ENCODE results near the gene KIF26B. TPM values are rescaled to one million over a fixed set of nuclear protein-coding genes. Genes with fewer than 3 reads are reported as not detected.

KIF26B gene
- total and polyA plus RNA-seq, 3 experiments from 2014 or later: 0.11 to 0.16 TPM; not detected in 1

DNA sequence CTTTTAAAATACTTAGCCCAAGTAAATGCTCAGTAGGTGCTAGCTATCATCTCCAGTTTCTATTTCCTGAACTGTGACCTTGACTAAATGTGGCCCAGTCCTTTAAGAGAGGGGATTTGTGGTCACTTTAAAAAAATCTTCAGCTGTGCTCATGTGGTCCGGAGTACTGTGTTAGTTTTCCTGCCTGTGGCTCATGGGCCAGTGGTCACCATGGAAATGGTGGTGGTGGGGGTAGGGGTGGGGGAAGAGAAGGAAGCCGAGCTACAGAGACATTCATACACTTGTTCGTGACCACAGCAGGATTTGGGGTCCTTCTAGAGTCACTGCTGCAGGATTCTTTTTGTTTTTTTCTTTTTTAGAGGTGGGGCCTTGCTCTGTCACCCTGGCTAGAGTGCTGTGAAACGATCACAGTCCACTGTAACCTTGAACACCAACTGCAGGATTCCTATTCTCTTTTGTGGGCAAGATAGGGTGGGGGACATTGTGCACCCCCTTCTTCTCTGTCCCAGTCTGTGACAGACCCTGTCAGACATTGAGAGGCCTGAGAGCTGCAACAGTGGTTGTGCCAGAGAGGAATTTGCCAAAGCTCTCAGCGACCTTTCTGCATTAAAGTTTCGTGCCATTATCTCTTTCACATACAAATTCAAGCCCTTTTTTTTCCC, 25.8 kb downstream of the KIF26B start:
- Mint-ChIP-seq H3K27ac (no peak overlapping the region), H3K9me3 (no peaks in the 10 kb centered on the region), H3K4me3 (no peak overlapping the region), H3K36me3 (no peaks in the 10 kb centered on the region), H3K4me1 (no peaks in the 10 kb centered on the region), H3K27me3 (peaks cover 0 to 11% of the 10 kb centered on the region in 2 donors)
- H3K4me3 ChIP-seq (ENCODE audit: low read length): no peak overlapping the region
- DNase-seq: no peak
- no peaks in the 10 kb centered on the region for H3K27me3 ChIP-seq (ENCODE audit: insufficient read depth, low read length, poor library complexity, severe bottlenecking)
- ChIA-PET CTCF (no interaction called here), POLR2A (no interaction called here)
- H3K4me1 ChIP-seq (ENCODE audit: insufficient read depth, low read length): no peaks in the 10 kb centered on the region
- no peaks in the 10 kb centered on the region for H3K9me3 ChIP-seq (ENCODE audit: low read length)
- H3K27ac ChIP-seq (ENCODE audit: low read depth, low read length): no peak overlapping the region
- H3K36me3 ChIP-seq (ENCODE audit: insufficient read depth, low read length): no peaks in the 10 kb centered on the region

DNA sequence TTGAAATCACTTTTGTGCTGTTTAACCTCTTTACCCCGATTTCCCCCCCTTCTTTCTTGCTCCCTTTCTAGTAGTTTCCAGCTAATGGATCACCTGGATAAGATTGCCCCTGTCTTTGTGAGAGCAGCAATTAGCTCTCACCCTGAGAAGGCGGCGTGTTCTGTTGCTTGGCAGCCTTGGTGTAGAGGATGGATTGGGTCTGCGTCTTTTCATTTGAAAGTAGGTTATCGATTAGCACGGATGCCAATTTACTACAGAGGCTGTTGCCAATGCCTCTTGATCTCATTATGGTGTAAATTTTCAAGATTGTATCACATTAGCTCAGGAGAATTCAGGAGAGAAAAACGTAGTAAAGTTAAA, 26.4 kb downstream of the KIF26B start:
- H3K4me1 Mint-ChIP-seq: no peaks in the 10 kb centered on the region
- no peak overlapping the region for H3K4me3 Mint-ChIP-seq
- H3K4me1 ChIP-seq (ENCODE audit: insufficient read depth, low read length): no peaks in the 10 kb centered on the region
- no peaks in the 10 kb centered on the region for H3K27me3 ChIP-seq (ENCODE audit: insufficient read depth, low read length, poor library complexity, severe bottlenecking)
- no peaks in the 10 kb centered on the region for H3K9me3 Mint-ChIP-seq
- H3K27ac Mint-ChIP-seq: no peak overlapping the region
- H3K36me3 ChIP-seq (ENCODE audit: insufficient read depth, low read length): no peaks in the 10 kb centered on the region
- H3K9me3 ChIP-seq (ENCODE audit: low read length): no peaks in the 10 kb centered on the region
- ChIA-PET CTCF (interaction anchor here (0.9 kb wide), 1 partner anchor 11 kb away, joined by 3 read pairs; no protein-coding TSS in a partner anchor), POLR2A (no interaction called here)
- no peak for DNase-seq
- no peak overlapping the region for H3K27ac ChIP-seq (ENCODE audit: low read depth, low read length)
- H3K27me3 Mint-ChIP-seq: peaks cover 0 to 11% of the 10 kb centered on the region in 2 donors
- no peaks in the 10 kb centered on the region for H3K36me3 Mint-ChIP-seq
- no peak overlapping the region for H3K4me3 ChIP-seq (ENCODE audit: low read length)

- CTCF ChIA-PET: interaction anchor here (0.9 kb wide), 1 partner anchor 12 kb away, joined by 3 read pairs; no protein-coding TSS in a partner anchor
- H3K4me1 Mint-ChIP-seq: no peaks in the 10 kb centered on the region
These were observed 27.2 kb downstream of the KIF26B start for GRCh38 chr1:245182028-245182427.

DNA sequence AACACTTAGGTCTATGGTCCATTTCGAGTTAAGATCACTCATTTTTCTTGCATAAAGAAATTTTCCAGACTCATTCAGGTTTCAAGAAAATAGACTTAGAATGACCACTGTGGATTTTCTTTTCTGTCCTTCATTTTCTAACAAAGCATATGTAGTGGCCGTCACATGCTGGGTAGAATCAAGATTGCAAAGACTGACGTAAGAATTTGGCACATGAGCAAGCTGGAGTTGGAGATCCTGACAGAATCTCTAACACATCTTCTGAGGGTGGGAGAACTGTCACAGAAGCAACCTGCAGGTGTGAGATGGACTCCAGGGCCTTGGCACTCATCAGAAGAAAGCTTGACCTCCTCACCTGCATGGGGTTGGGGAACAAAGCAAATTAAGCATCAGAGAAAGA, 28.6 kb downstream of the KIF26B start:
- POLR2A ChIA-PET: no interaction called here
- H3K9me3 ChIP-seq (ENCODE audit: low read length): no peaks in the 10 kb centered on the region

More at GRCh38 chr1:245182028-245182427, 27.2 kb downstream of the KIF26B start:
- POLR2A ChIA-PET: no interaction called here
- Mint-ChIP-seq H3K36me3 (no peaks in the 10 kb centered on the region), H3K27ac (no peak overlapping the region), H3K27me3 (peaks cover 0 to 14% of the 10 kb centered on the region in 2 donors), H3K9me3 (no peaks in the 10 kb centered on the region), H3K4me3 (no peak overlapping the region)
- Histone ChIP-seq H3K36me3 (ENCODE audit: insufficient read depth, low read length) (no peaks in the 10 kb centered on the region), H3K27ac (ENCODE audit: low read depth, low read length) (no peak overlapping the region), H3K4me1 (ENCODE audit: insufficient read depth, low read length) (no peaks in the 10 kb centered on the region), H3K4me3 (ENCODE audit: low read length) (no peak overlapping the region), H3K9me3 (ENCODE audit: low read length) (no peaks in the 10 kb centered on the region), H3K27me3 (ENCODE audit: insufficient read depth, low read length, poor library complexity, severe bottlenecking) (no peaks in the 10 kb centered on the region)
- DNase-seq: no peak

GRCh38 chr1:245184779-245185178, 30.0 kb downstream of the KIF26B start:
- H3K9me3 Mint-ChIP-seq: peaks cover 0 to 3% (median 0%) of the 10 kb centered on the region in 5 donors
- peaks cover 1 to 27% of the 10 kb centered on the region in 2 donors for H3K27me3 Mint-ChIP-seq
- H3K36me3 Mint-ChIP-seq: no peaks in the 10 kb centered on the region

More for the DNA sequence above, 28.6 kb downstream of the KIF26B start:
- H3K4me1 Mint-ChIP-seq: no peaks in the 10 kb centered on the region
- Histone ChIP-seq H3K4me3 (ENCODE audit: low read length) (no peak overlapping the region), H3K27me3 (ENCODE audit: insufficient read depth, low read length, poor library complexity, severe bottlenecking) (no peaks in the 10 kb centered on the region), H3K36me3 (ENCODE audit: insufficient read depth, low read length) (no peaks in the 10 kb centered on the region), H3K4me1 (ENCODE audit: insufficient read depth, low read length) (no peaks in the 10 kb centered on the region), H3K27ac (ENCODE audit: low read depth, low read length) (no peak overlapping the region)
- CTCF ChIA-PET: no interaction called here
- no peak overlapping the region for H3K4me3 Mint-ChIP-seq
- no peak for DNase-seq
- no peaks in the 10 kb centered on the region for H3K36me3 Mint-ChIP-seq
- peaks cover 0 to 3% (median 0%) of the 10 kb centered on the region in 5 donors for H3K9me3 Mint-ChIP-seq
- peaks cover 0 to 23% of the 10 kb centered on the region in 2 donors for H3K27me3 Mint-ChIP-seq
- H3K27ac Mint-ChIP-seq: no peak overlapping the region

GRCh38 chr1:245188403-245188802, 33.6 kb downstream of the KIF26B start:
- Histone ChIP-seq H3K27ac (ENCODE audit: low read depth, low read length) (no peak overlapping the region), H3K9me3 (ENCODE audit: low read length) (no peaks in the 10 kb centered on the region), H3K36me3 (ENCODE audit: insufficient read depth, low read length) (no peaks in the 10 kb centered on the region), H3K27me3 (ENCODE audit: insufficient read depth, low read length, poor library complexity, severe bottlenecking) (no peaks in the 10 kb centered on the region), H3K4me1 (ENCODE audit: insufficient read depth, low read length) (no peaks in the 10 kb centered on the region), H3K4me3 (ENCODE audit: low read length) (no peak overlapping the region)
- no peak for DNase-seq
- Mint-ChIP-seq H3K9me3 (peaks cover 0 to 3% (median 0%) of the 10 kb centered on the region in 5 donors), H3K4me1 (no peaks in the 10 kb centered on the region), H3K36me3 (no peaks in the 10 kb centered on the region), H3K4me3 (no peak overlapping the region), H3K27ac (no peak overlapping the region), H3K27me3 (peaks cover 5 to 22% of the 10 kb centered on the region in 2 donors)
- ChIA-PET CTCF (no interaction called here), POLR2A (no interaction called here)

More at GRCh38 chr1:245184779-245185178, 30.0 kb downstream of the KIF26B start:
- Mint-ChIP-seq H3K27ac (no peak overlapping the region), H3K4me3 (no peak overlapping the region), H3K4me1 (no peaks in the 10 kb centered on the region)
- ChIA-PET POLR2A (no interaction called here), CTCF (no interaction called here)
- Histone ChIP-seq H3K4me1 (ENCODE audit: insufficient read depth, low read length) (no peaks in the 10 kb centered on the region), H3K4me3 (ENCODE audit: low read length) (no peak overlapping the region), H3K27ac (ENCODE audit: low read depth, low read length) (no peak overlapping the region), H3K9me3 (ENCODE audit: low read length) (no peaks in the 10 kb centered on the region), H3K27me3 (ENCODE audit: insufficient read depth, low read length, poor library complexity, severe bottlenecking) (no peaks in the 10 kb centered on the region), H3K36me3 (ENCODE audit: insufficient read depth, low read length) (no peaks in the 10 kb centered on the region)
- DNase-seq: no peak

DNA sequence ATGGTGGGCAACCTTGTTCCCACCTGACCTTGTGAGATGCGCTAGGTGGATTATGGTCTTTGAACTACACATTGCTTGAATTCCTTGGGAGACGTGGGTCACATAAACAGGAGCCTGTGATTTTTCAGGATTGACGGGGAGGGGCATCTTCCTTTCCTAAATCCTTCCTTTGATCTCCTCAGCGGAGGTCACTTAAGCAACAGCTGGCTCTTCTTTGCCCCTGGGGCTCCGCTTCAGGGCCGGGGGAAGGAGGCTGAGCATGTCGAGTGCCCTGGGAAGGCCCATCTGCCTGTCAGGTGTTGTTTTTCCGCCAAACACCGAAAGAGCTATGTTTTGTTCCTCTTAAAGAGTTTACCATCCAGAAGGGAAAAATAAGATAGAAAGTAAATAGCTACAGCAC, 40.6 kb downstream of the KIF26B start:
- Histone ChIP-seq H3K4me1 (ENCODE audit: insufficient read depth, low read length) (no peaks in the 10 kb centered on the region), H3K27me3 (ENCODE audit: insufficient read depth, low read length, poor library complexity, severe bottlenecking) (no peaks in the 10 kb centered on the region), H3K9me3 (ENCODE audit: low read length) (no peaks in the 10 kb centered on the region), H3K27ac (ENCODE audit: low read depth, low read length) (no peak overlapping the region), H3K36me3 (ENCODE audit: insufficient read depth, low read length) (no peaks in the 10 kb centered on the region), H3K4me3 (ENCODE audit: low read length) (no peak overlapping the region)
- no peaks in the 10 kb centered on the region for H3K9me3 Mint-ChIP-seq
- CTCF ChIA-PET: no interaction called here
- DNase-seq: no peak
- no peaks in the 10 kb centered on the region for H3K36me3 Mint-ChIP-seq
- H3K4me1 Mint-ChIP-seq: peaks cover 0 to 2% (median 0%) of the 10 kb centered on the region in 3 donors
- H3K4me3 Mint-ChIP-seq: no peak overlapping the region
- POLR2A ChIA-PET: no interaction called here
- peaks cover 8 to 27% of the 10 kb centered on the region in 2 donors for H3K27me3 Mint-ChIP-seq
- H3K27ac Mint-ChIP-seq: no peak overlapping the region

GRCh38 chr1:245197121-245197520, 42.3 kb downstream of the KIF26B start:
- ChIA-PET CTCF (no interaction called here), POLR2A (no interaction called here)
- Histone ChIP-seq H3K27ac (ENCODE audit: low read depth, low read length) (no peak overlapping the region), H3K9me3 (ENCODE audit: low read length) (no peaks in the 10 kb centered on the region), H3K4me3 (ENCODE audit: low read length) (no peak overlapping the region), H3K4me1 (ENCODE audit: insufficient read depth, low read length) (no peaks in the 10 kb centered on the region), H3K36me3 (ENCODE audit: insufficient read depth, low read length) (no peaks in the 10 kb centered on the region), H3K27me3 (ENCODE audit: insufficient read depth, low read length, poor library complexity, severe bottlenecking) (no peaks in the 10 kb centered on the region)
- peaks cover 0 to 1% (median 0%) of the 10 kb centered on the region in 5 donors for H3K9me3 Mint-ChIP-seq
- no peaks in the 10 kb centered on the region for H3K36me3 Mint-ChIP-seq
- peaks cover 0 to 2% (median 0%) of the 10 kb centered on the region in 3 donors for H3K4me1 Mint-ChIP-seq
- H3K27ac Mint-ChIP-seq: no peak overlapping the region
- H3K27me3 Mint-ChIP-seq: peaks cover 10 to 27% of the 10 kb centered on the region in 2 donors
- no peak overlapping the region for H3K4me3 Mint-ChIP-seq
- no peak for DNase-seq
